Cardiac muscle cell (in vitro differentiated cells and primary cell): ENCODE measurements around the gene ACADSB. TPM values are rescaled to one million over a fixed set of nuclear protein-coding genes. Genes with fewer than 3 reads are reported as not detected.

ENCODE experiments used
- DNase-seq, 2 donors: peaks; one replicate each; pipeline versions ENCODE4 v3.0.0 to v3.0.0-alpha.2; 2010 to 2017; ENCODE audit warnings: low read depth in 1 of 2, low spot score in 1 of 2
- H3K27ac ChIP-seq: fragments of 200-600 bp; sonication (generic); 2 replicates; pipeline ENCODE4 v1.5.1; 2016
- H3K27me3 ChIP-seq: fragments of 200-600 bp; sonication (generic); 2 replicates; pipeline ENCODE4 v1.6.0; 2016; ENCODE audit warnings: control low read depth
- H3K36me3 ChIP-seq: fragments of 200-600 bp; sonication (generic); 2 replicates; pipeline ENCODE4 v1.5.1; 2016; ENCODE audit warnings: control low read depth
- H3K4me1 ChIP-seq: fragments of 200-600 bp; sonication (generic); 2 replicates; pipeline ENCODE4 v1.8.1; 2017; ENCODE audit warnings: low read depth, mild to moderate bottlenecking, mixed run types
- H3K4me3 ChIP-seq: fragments of 200-600 bp; sonication (generic); 2 replicates; pipeline ENCODE4 v1.5.1; 2016; ENCODE audit warnings: mild to moderate bottlenecking
- H3K9me3 ChIP-seq: fragments of 200-600 bp; sonication (generic); 2 replicates; pipeline ENCODE4 v1.5.1; 2017; ENCODE audit warnings: low read depth, mild to moderate bottlenecking, control low read depth
- polyA plus RNA-seq: library from polyadenylated mRNA; unstranded; fragments of >200 nt; fragmentation: Nextera tagmentation; extraction: Ambion mirVana; gene quantifications from 2 replicates; pipeline ENCODE4 v1.2.1, GENCODE V29; 2016
- total RNA-seq: library from RNA; depleted of rRNA; stranded (reverse); fragments of >200 nt; gene quantifications from 2 replicates; pipeline ENCODE4 v1.2.3, GENCODE V29; 2016
- TF ChIP-seq, protein P1 (sequence below): IDR thresholded peaks from 2 replicates; pipeline ENCODE4 v1.5.1; 2012; ENCODE audit warnings: low read depth, mild to moderate bottlenecking, low read length

Gene ACADSB
- total and polyA plus RNA-seq, 2 experiments from 2014 or later = 14.3 to 16.0 TPM

DNA sequence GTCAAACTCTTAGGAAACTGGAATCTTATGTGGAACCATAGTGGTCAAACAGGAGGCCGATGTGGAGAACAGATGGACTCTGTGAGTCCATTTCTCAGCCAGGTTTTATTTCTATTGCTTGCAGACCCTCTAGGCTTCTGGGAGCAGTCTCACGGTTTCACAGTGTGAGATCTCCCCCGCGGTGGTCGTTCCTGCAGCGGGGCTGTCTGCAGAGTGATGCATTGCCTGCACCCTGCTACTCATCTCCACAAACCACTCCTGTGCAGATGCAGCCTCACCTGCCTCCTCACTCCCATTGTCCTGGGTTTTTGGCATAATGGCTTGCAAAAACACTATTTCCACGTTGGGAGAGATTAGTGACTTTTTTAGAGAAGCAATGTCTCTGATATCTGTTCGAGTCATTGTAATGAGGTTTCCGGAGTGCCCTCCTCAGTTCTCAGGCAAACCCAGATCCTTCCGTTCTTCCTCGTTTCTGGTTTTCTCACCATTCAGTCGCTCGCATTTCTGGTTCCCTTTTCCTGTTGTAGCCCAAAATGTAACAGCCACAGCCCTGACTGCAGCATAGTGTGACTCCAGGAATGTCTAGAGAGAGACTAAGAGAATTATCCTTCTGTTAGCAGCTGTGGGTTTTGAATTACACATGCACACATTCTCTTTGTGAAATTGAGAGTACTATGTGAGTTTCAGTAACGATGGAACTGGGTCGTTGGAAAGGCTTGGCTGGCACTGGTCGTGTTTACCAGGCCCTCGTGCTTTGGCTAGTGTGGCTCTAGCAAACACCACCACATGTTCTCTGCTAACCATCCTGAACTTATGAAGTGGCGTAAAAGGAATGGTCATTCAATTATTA lies 30.2 kb downstream of the ACADSB start:
- Histone ChIP-seq H3K27ac (no peak overlapping the region), H3K36me3 (peaks cover 24% of the 10 kb centered on the region), H3K9me3 (no peaks in the 10 kb centered on the region), H3K27me3 (no peaks in the 10 kb centered on the region), H3K4me1 (no peaks in the 10 kb centered on the region), H3K4me3 (no peak overlapping the region)
- DNase-seq = no peak
- TF ChIP-seq, protein P1, sequence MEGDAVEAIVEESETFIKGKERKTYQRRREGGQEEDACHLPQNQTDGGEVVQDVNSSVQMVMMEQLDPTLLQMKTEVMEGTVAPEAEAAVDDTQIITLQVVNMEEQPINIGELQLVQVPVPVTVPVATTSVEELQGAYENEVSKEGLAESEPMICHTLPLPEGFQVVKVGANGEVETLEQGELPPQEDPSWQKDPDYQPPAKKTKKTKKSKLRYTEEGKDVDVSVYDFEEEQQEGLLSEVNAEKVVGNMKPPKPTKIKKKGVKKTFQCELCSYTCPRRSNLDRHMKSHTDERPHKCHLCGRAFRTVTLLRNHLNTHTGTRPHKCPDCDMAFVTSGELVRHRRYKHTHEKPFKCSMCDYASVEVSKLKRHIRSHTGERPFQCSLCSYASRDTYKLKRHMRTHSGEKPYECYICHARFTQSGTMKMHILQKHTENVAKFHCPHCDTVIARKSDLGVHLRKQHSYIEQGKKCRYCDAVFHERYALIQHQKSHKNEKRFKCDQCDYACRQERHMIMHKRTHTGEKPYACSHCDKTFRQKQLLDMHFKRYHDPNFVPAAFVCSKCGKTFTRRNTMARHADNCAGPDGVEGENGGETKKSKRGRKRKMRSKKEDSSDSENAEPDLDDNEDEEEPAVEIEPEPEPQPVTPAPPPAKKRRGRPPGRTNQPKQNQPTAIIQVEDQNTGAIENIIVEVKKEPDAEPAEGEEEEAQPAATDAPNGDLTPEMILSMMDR = no peak

DNA sequence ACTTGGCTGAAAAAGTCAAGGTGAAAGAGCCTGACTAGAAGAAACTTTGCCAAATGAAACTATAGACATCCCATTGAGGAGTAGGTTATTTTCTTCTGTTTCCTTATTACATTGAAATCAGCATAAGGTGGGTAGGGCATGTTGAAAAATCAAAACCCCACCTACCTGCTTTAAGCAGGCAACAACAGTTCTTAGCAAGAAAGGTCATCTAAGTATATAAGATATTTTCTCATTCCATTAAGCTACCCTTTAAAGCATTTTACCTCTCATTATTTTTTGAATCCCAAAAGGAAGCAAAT lies 30.8 kb downstream of the ACADSB start:
- Histone ChIP-seq H3K27me3 (no peaks in the 10 kb centered on the region), H3K36me3 (peaks cover 26% of the 10 kb centered on the region), H3K4me1 (no peaks in the 10 kb centered on the region), H3K9me3 (no peaks in the 10 kb centered on the region), H3K4me3 (no peak overlapping the region), H3K27ac (no peak overlapping the region)
- TF ChIP-seq, protein P1 = no peak
- no peak for DNase-seq

DNA sequence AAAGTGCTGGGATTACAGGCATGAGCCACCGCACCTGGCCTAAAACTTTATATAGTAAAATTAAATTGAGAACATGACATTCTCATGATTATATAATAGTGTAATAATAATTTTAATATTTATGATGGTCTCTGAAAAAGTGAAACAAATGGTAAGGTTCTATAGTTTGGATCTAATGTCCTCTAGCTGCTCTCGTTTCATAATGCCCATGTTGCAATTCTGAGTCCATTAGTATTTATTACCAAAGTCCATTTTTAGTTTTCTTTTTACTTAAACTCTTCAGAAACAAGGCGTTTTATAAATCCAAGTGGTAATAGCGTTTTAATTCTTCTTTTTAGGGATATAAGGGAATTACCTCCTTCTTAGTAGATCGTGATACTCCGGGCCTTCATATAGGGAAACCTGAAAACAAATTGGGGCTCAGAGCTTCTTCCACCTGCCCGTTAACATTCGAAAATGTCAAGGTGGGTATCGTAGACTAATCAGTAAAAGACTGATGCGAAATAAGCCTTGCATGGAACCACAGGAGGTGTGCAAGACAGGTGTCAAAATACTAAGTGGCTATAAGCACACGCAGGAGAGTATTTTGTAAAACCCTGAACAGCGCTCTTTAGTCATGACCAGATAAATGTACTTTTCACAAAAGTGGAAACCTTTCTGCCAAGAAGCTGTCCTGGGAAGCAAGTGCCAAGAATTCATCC lies 34.1 kb downstream of the ACADSB start:
- no peak overlapping the region for H3K4me3 ChIP-seq
- no peaks in the 10 kb centered on the region for H3K9me3 ChIP-seq
- TF ChIP-seq, protein P1 = no peak
- H3K27me3 ChIP-seq = no peaks in the 10 kb centered on the region
- H3K27ac ChIP-seq = no peak overlapping the region
- no peaks in the 10 kb centered on the region for H3K4me1 ChIP-seq
- DNase-seq = no peak
- peaks cover 21% of the 10 kb centered on the region for H3K36me3 ChIP-seq

DNA sequence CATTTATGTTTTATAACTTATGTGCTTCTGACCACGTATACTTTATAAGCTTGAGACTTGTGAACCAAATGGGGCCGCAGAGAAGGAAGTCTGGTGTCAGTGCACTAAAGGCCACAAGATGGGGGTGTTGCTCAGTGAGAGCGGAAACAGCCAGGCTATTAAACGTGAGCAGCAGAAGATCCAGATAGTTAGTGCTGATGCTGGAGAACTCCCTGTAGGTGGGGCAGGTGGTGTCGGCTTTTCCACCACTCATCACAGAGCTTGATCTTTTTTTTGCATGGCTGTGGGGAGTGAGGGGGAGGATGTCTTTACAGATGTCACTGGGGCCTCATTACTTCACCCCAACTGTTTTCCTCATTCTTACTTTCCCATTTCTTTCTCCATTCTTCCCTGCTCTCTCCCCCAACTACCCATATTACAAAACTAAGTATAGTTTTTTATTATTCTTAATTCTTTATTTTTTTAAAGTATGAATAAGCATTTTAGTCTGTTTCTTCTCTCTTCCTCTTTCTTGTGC lies 34.7 kb downstream of the ACADSB start:
- no peaks in the 10 kb centered on the region for H3K27me3 ChIP-seq
- H3K4me3 ChIP-seq = no peak overlapping the region
- H3K4me1 ChIP-seq = no peaks in the 10 kb centered on the region
- TF ChIP-seq, protein P1 = peak; percentile 81
- H3K9me3 ChIP-seq = no peaks in the 10 kb centered on the region
- H3K27ac ChIP-seq = no peak overlapping the region
- peaks cover 19% of the 10 kb centered on the region for H3K36me3 ChIP-seq
- peak; percentile 70 to 76 for DNase-seq

DNA sequence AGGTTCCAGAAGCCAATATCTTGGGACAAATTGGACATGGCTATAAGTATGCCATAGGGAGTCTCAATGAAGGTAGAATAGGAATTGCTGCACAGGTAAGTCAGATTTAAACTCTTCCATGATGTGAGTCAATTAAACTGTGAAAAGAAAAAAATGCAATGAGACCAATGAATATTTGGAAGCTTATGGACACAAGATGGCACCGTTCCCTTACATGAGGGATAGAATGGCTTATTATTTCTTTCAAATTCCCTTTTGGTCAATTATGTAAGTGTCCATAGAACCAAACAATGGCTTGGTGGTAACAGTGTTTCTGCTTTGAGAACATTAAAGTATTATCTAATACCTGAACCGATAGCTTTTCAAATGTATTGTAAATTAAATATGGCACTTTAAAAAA lies 35.6 kb downstream of the ACADSB start:
- TF ChIP-seq, protein P1 = peak; percentile 10
- H3K27ac ChIP-seq = no peak overlapping the region
- H3K4me1 ChIP-seq = no peaks in the 10 kb centered on the region
- no peaks in the 10 kb centered on the region for H3K9me3 ChIP-seq
- H3K4me3 ChIP-seq = no peak overlapping the region
- H3K27me3 ChIP-seq = no peaks in the 10 kb centered on the region
- peaks cover 24% of the 10 kb centered on the region for H3K36me3 ChIP-seq
- DNase-seq = peak in 1 of 2 donors; percentile 6
